Activated naive CD8-positive, alpha-beta T cell treated with anti-CD3 and anti-CD28 coated beads, Interleukin-2, amount 10 ng/mL, durations not matched to agents 7 days and 5 days (primary cell): Measurements from ENCODE around the gene AVPR1B. TPM values are rescaled to one million over a fixed set of nuclear protein-coding genes. Genes with fewer than 3 reads are reported as not detected.

Experiments
- ATAC-seq: fragments of 150-1000 bp; cut with Tn5 transposase; one replicate; pipeline ENCODE4 v1.10.0; 2021; ENCODE audit warnings: low read depth, moderate library complexity
- POLR2A ChIA-PET: fragments of 350-600 bp; sonication (Branson Sonifier 250); formaldehyde crosslinking; loops from one replicate; lab custom pipeline; 2021; ENCODE audit warnings: antibody characterized with exemption; lab: Charles Lee
- DNase-seq: peaks from one replicate; pipeline ENCODE4 v3.0.0; 2021
- H3K27ac Mint-ChIP-seq: one replicate; pipeline ENCODE4 v1.8.0; 2022; ENCODE audit warnings: mild to moderate bottlenecking, mixed read lengths
- H3K27me3 Mint-ChIP-seq: one replicate; pipeline ENCODE4 v1.8.0; 2022; ENCODE audit warnings: mild to moderate bottlenecking, moderate library complexity, mixed read lengths
- H3K36me3 Mint-ChIP-seq: one replicate; pipeline ENCODE4 v1.8.0; 2021; ENCODE audit warnings: mild to moderate bottlenecking, mixed read lengths
- H3K4me1 Mint-ChIP-seq: one replicate; pipeline ENCODE4 v1.8.0; 2021; ENCODE audit warnings: mixed read lengths
- H3K4me3 Mint-ChIP-seq: one replicate; pipeline ENCODE4 v1.8.0; 2022; ENCODE audit warnings: mild to moderate bottlenecking, moderate library complexity, mixed read lengths
- H3K9me3 Mint-ChIP-seq: one replicate; pipeline ENCODE4 v1.8.0; 2021; ENCODE audit warnings: mixed read lengths
- total RNA-seq, 2 experiments: library from RNA; stranded (reverse); gene quantifications; one replicate each; pipeline ENCODE4 v1.2.3, GENCODE V29; 2021

Gene AVPR1B
- total RNA-seq, 2 experiments from 2014 or later: not detected

- POLR2A ChIA-PET: no interaction called here
- ATAC-seq: no peak
- H3K27me3 Mint-ChIP-seq: peaks cover 51% of the 10 kb centered on the region
- H3K36me3 Mint-ChIP-seq: no peaks in the 10 kb centered on the region
- peaks cover 4% of the 10 kb centered on the region for H3K4me1 Mint-ChIP-seq
- H3K27ac Mint-ChIP-seq: no peak overlapping the region
- H3K9me3 Mint-ChIP-seq: peaks cover 11% of the 10 kb centered on the region
- no peak for DNase-seq
- no peak overlapping the region for H3K4me3 Mint-ChIP-seq
Observed at GRCh38 chr1:206122686-206123085, 5.5 kb upstream of the AVPR1B start.

GRCh38 chr1:206121269-206121668, 4.1 kb upstream of the AVPR1B start:
- POLR2A ChIA-PET: no interaction called here
- Mint-ChIP-seq H3K36me3 (no peaks in the 10 kb centered on the region), H3K27ac (no peak overlapping the region), H3K4me1 (peaks cover 7% of the 10 kb centered on the region), H3K9me3 (peaks cover 11% of the 10 kb centered on the region), H3K27me3 (peaks cover 59% of the 10 kb centered on the region), H3K4me3 (no peak overlapping the region)
- ATAC-seq (no peak), DNase-seq (no peak)

GRCh38 chr1:206120406-206120805, 3.2 kb upstream of the AVPR1B start:
- peaks cover 61% of the 10 kb centered on the region for H3K27me3 Mint-ChIP-seq
- peaks cover 11% of the 10 kb centered on the region for H3K9me3 Mint-ChIP-seq
- DNase-seq (no peak), ATAC-seq (no peak)
- H3K4me1 Mint-ChIP-seq: peaks cover 7% of the 10 kb centered on the region
- no peaks in the 10 kb centered on the region for H3K36me3 Mint-ChIP-seq
- POLR2A ChIA-PET: no interaction called here
- H3K4me3 Mint-ChIP-seq: no peak overlapping the region
- H3K27ac Mint-ChIP-seq: no peak overlapping the region

- peaks cover 4% of the 10 kb centered on the region for H3K9me3 Mint-ChIP-seq
- H3K4me1 Mint-ChIP-seq: peaks cover 7% of the 10 kb centered on the region
- peaks cover 57% of the 10 kb centered on the region for H3K27me3 Mint-ChIP-seq
- POLR2A ChIA-PET: no interaction called here
- DNase-seq (no peak), ATAC-seq (no peak)
- H3K36me3 Mint-ChIP-seq: no peaks in the 10 kb centered on the region
- H3K27ac Mint-ChIP-seq: no peak overlapping the region
- H3K4me3 Mint-ChIP-seq: peak overlapping the region; percentile 56
Observed at GRCh38 chr1:206116873-206117150, 376 bp downstream of the AVPR1B start.

GRCh38 chr1:206116191-206116872, 856 bp downstream of the AVPR1B start:
- Mint-ChIP-seq H3K4me1 (peaks cover 7% of the 10 kb centered on the region), H3K36me3 (no peaks in the 10 kb centered on the region), H3K9me3 (peaks cover 3% of the 10 kb centered on the region), H3K27ac (no peak overlapping the region), H3K4me3 (no peak overlapping the region), H3K27me3 (peaks cover 57% of the 10 kb centered on the region)
- POLR2A ChIA-PET: no interaction called here
- no peak for ATAC-seq
- DNase-seq: no peak

- no peaks in the 10 kb centered on the region for H3K9me3 Mint-ChIP-seq
- H3K27me3 Mint-ChIP-seq: peaks cover 54% of the 10 kb centered on the region
- H3K4me3 Mint-ChIP-seq: no peak overlapping the region
- no peaks in the 10 kb centered on the region for H3K36me3 Mint-ChIP-seq
- DNase-seq (no peak), ATAC-seq (no peak)
- H3K4me1 Mint-ChIP-seq: peaks cover 7% of the 10 kb centered on the region
- POLR2A ChIA-PET: no interaction called here
- H3K27ac Mint-ChIP-seq: no peak overlapping the region
Observed at GRCh38 chr1:206115791-206116190, 1.4 kb downstream of the AVPR1B start.

GRCh38 chr1:206114692-206115640, 2.2 kb downstream of the AVPR1B start:
- H3K4me3 Mint-ChIP-seq: no peak overlapping the region
- peaks cover 7% of the 10 kb centered on the region for H3K4me1 Mint-ChIP-seq
- ATAC-seq: no peak
- DNase-seq: no peak
- no peak overlapping the region for H3K27ac Mint-ChIP-seq
- POLR2A ChIA-PET: no interaction called here
- no peaks in the 10 kb centered on the region for H3K36me3 Mint-ChIP-seq
- H3K9me3 Mint-ChIP-seq: no peaks in the 10 kb centered on the region
- H3K27me3 Mint-ChIP-seq: peaks cover 46% of the 10 kb centered on the region

GRCh38 chr1:206112600-206113301, 4.4 kb downstream of the AVPR1B start:
- DNase-seq (no peak), ATAC-seq (no peak)
- no peaks in the 10 kb centered on the region for H3K36me3 Mint-ChIP-seq
- POLR2A ChIA-PET: no interaction called here
- no peaks in the 10 kb centered on the region for H3K9me3 Mint-ChIP-seq
- no peak overlapping the region for H3K4me3 Mint-ChIP-seq
- peaks cover 31% of the 10 kb centered on the region for H3K27me3 Mint-ChIP-seq
- H3K27ac Mint-ChIP-seq: no peak overlapping the region
- H3K4me1 Mint-ChIP-seq: peaks cover 5% of the 10 kb centered on the region

GRCh38 chr1:206111271-206111927, 5.8 kb downstream of the AVPR1B start:
- Mint-ChIP-seq H3K9me3 (no peaks in the 10 kb centered on the region), H3K27me3 (peaks cover 24% of the 10 kb centered on the region), H3K36me3 (no peaks in the 10 kb centered on the region), H3K4me3 (no peak overlapping the region), H3K27ac (no peak overlapping the region), H3K4me1 (no peaks in the 10 kb centered on the region)
- DNase-seq (no peak), ATAC-seq (no peak)
- POLR2A ChIA-PET: no interaction called here

- POLR2A ChIA-PET: no interaction called here
- no peak overlapping the region for H3K27ac Mint-ChIP-seq
Observed at GRCh38 chr1:206110820-206111219, 6.4 kb downstream of the AVPR1B start.

GRCh38 chr1:206110161-206110560, 7.0 kb downstream of the AVPR1B start:
- H3K4me3 Mint-ChIP-seq: no peak overlapping the region
- DNase-seq: no peak
- no peaks in the 10 kb centered on the region for H3K9me3 Mint-ChIP-seq
- peaks cover 14% of the 10 kb centered on the region for H3K27me3 Mint-ChIP-seq
- no peaks in the 10 kb centered on the region for H3K4me1 Mint-ChIP-seq
- H3K36me3 Mint-ChIP-seq: no peaks in the 10 kb centered on the region
- ATAC-seq: no peak
- H3K27ac Mint-ChIP-seq: no peak overlapping the region
- POLR2A ChIA-PET: no interaction called here

More at GRCh38 chr1:206110820-206111219, 6.4 kb downstream of the AVPR1B start:
- ATAC-seq (no peak), DNase-seq (no peak)
- Mint-ChIP-seq H3K4me1 (no peaks in the 10 kb centered on the region), H3K27me3 (peaks cover 19% of the 10 kb centered on the region), H3K9me3 (no peaks in the 10 kb centered on the region), H3K36me3 (no peaks in the 10 kb centered on the region), H3K4me3 (no peak overlapping the region)

GRCh38 chr1:206109718-206110117, 7.5 kb downstream of the AVPR1B start:
- no peaks in the 10 kb centered on the region for H3K4me1 Mint-ChIP-seq
- H3K36me3 Mint-ChIP-seq: no peaks in the 10 kb centered on the region
- ATAC-seq: no peak
- no peak for DNase-seq
- POLR2A ChIA-PET: no interaction called here
- H3K9me3 Mint-ChIP-seq: no peaks in the 10 kb centered on the region
- H3K4me3 Mint-ChIP-seq: no peak overlapping the region
- H3K27me3 Mint-ChIP-seq: peaks cover 9% of the 10 kb centered on the region
- H3K27ac Mint-ChIP-seq: no peak overlapping the region

GRCh38 chr1:206108635-206109034, 8.6 kb downstream of the AVPR1B start:
- no peak overlapping the region for H3K27ac Mint-ChIP-seq
- DNase-seq: no peak
- no peaks in the 10 kb centered on the region for H3K9me3 Mint-ChIP-seq
- H3K4me3 Mint-ChIP-seq: no peak overlapping the region
- H3K4me1 Mint-ChIP-seq: no peaks in the 10 kb centered on the region
- ATAC-seq: no peak
- POLR2A ChIA-PET: no interaction called here
- peaks cover 4% of the 10 kb centered on the region for H3K27me3 Mint-ChIP-seq
- H3K36me3 Mint-ChIP-seq: no peaks in the 10 kb centered on the region
